ENCODE results near the gene SCAPER.

SCAPER gene

DNA sequence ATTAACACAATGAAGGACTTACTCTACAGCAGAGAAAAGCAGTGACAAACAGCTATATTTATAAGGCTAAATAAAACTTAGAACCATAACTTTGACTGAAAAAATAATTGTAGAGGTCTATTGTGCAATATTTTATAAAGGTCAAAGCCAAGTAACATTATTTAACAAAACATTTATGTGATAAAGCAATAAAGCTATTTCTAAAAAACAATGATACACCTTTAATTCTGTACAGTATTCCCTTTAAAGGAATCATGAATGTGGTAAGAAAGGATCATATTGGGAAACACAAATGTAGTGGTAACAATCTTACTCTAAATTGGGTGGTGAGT, 332.2 kb downstream of the SCAPER start:
- TF ChIP-seq FOXP2 (optimal IDR thresholded peaks at IDR 0.05; ENCODE audit: borderline replicate concordance, extremely low read depth, extremely low read length, insufficient read depth) (no peak), TAF1 (IDR thresholded peaks at IDR 0.05; ENCODE audit: borderline replicate concordance, insufficient read depth, low read length) (no peak), SIN3A (IDR thresholded peaks at IDR 0.05; ENCODE audit: borderline replicate concordance, insufficient read depth, low read length) (no peak), POLR2AphosphoS5 (IDR thresholded peaks at IDR 0.05; ENCODE audit: low read depth, low read length) (no peak), REST (IDR thresholded peaks at IDR 0.05; ENCODE audit: insufficient read depth in 1 of 2, low read depth in 2 of 2, low read length in 2 of 2) (no peak)

DNA sequence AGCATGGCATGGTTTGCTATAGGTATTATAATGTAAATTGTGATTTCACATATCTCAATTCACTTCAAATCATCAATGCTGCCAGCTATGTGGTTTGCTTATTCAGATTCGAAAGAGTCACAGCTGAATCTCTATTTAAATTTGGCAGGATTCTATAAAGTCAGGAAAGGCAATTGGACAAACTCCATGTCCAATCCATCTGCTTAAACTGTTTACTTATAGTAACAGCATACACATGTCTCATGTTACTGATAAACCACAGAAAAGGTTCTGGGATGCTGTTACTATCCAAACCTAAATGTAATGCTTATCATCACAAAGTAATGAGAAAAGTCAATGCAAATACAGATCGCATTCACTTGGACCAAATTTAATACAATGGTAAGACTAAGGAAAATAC, 338.9 kb downstream of the SCAPER start:
- TF ChIP-seq POLR2AphosphoS5 (IDR thresholded peaks at IDR 0.05; ENCODE audit: low read depth, low read length), result no peak
- no peak for TF ChIP-seq TAF1 (IDR thresholded peaks at IDR 0.05; ENCODE audit: borderline replicate concordance, insufficient read depth, low read length)
- TF ChIP-seq FOXP2 (optimal IDR thresholded peaks at IDR 0.05; ENCODE audit: borderline replicate concordance, extremely low read depth, extremely low read length, insufficient read depth), result no peak
- TF ChIP-seq SIN3A (IDR thresholded peaks at IDR 0.05; ENCODE audit: borderline replicate concordance, insufficient read depth, low read length), result no peak
- TF ChIP-seq REST (IDR thresholded peaks at IDR 0.05; ENCODE audit: insufficient read depth in 1 of 2, low read depth in 2 of 2, low read length in 2 of 2), result no peak

DNA sequence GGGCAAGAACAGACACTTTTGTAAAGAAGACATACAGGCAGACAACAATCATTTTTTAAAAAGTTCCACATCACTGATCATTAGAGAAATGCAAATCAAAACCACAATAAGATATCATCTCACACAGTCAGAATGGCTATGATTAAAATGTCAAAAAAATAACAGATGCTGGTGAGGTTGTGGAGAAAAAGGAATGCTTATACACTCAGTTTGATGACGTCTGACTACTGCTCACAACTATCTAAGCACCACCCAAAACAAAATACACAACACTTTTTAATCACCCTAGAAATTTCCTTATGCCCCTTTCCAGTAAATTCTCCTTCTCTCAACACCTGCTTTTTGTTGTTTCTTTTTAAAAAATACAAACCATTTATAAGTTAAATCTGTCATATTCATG, 339.8 kb downstream of the SCAPER start:
- no peak for TF ChIP-seq SIN3A (IDR thresholded peaks at IDR 0.05; ENCODE audit: borderline replicate concordance, insufficient read depth, low read length)
- TF ChIP-seq TAF1 (IDR thresholded peaks at IDR 0.05; ENCODE audit: borderline replicate concordance, insufficient read depth, low read length), result no peak
- TF ChIP-seq REST (IDR thresholded peaks at IDR 0.05; ENCODE audit: insufficient read depth in 1 of 2, low read depth in 2 of 2, low read length in 2 of 2), result no peak
- no peak for TF ChIP-seq FOXP2 (optimal IDR thresholded peaks at IDR 0.05; ENCODE audit: borderline replicate concordance, extremely low read depth, extremely low read length, insufficient read depth)
- no peak for TF ChIP-seq POLR2AphosphoS5 (IDR thresholded peaks at IDR 0.05; ENCODE audit: low read depth, low read length)

- TF ChIP-seq REST (IDR thresholded peaks at IDR 0.05; ENCODE audit: insufficient read depth in 1 of 2, low read depth in 2 of 2, low read length in 2 of 2) (no peak), FOXP2 (optimal IDR thresholded peaks at IDR 0.05; ENCODE audit: borderline replicate concordance, extremely low read depth, extremely low read length, insufficient read depth) (no peak), POLR2AphosphoS5 (IDR thresholded peaks at IDR 0.05; ENCODE audit: low read depth, low read length) (no peak), SIN3A (IDR thresholded peaks at IDR 0.05; ENCODE audit: borderline replicate concordance, insufficient read depth, low read length) (no peak), TAF1 (IDR thresholded peaks at IDR 0.05; ENCODE audit: borderline replicate concordance, insufficient read depth, low read length) (no peak)
Observed at GRCh38 chr15:76555247-76555646, 349.9 kb downstream of the SCAPER start.

- TF ChIP-seq REST (IDR thresholded peaks at IDR 0.05; ENCODE audit: insufficient read depth in 1 of 2, low read depth in 2 of 2, low read length in 2 of 2), result no peak
- TF ChIP-seq POLR2AphosphoS5 (IDR thresholded peaks at IDR 0.05; ENCODE audit: low read depth, low read length), result no peak
- TF ChIP-seq SIN3A (IDR thresholded peaks at IDR 0.05; ENCODE audit: borderline replicate concordance, insufficient read depth, low read length), result no peak
- TF ChIP-seq TAF1 (IDR thresholded peaks at IDR 0.05; ENCODE audit: borderline replicate concordance, insufficient read depth, low read length), result no peak
- no peak for TF ChIP-seq FOXP2 (optimal IDR thresholded peaks at IDR 0.05; ENCODE audit: borderline replicate concordance, extremely low read depth, extremely low read length, insufficient read depth)
Observed at GRCh38 chr15:76553564-76553963, 351.6 kb downstream of the SCAPER start.

Measured in PFSK-1 (cell line).